ENCODE data around the gene SRF. TPM values are rescaled to one million over a fixed set of nuclear protein-coding genes. Genes with fewer than 3 reads are reported as not detected.

SRF gene
- total RNA-seq, 1 donor from 2014 or later: 37.5 TPM

- H3K27me3 Mint-ChIP-seq (ENCODE audit: low read depth): no peaks in the 10 kb centered on the region
- no peaks in the 10 kb centered on the region for H3K9me3 Mint-ChIP-seq
- peaks cover 2% of the 10 kb centered on the region for H3K36me3 Mint-ChIP-seq (ENCODE audit: low read depth)
- H3K4me1 Mint-ChIP-seq: no peaks in the 10 kb centered on the region
- no peak for DNase-seq (ENCODE audit: low read depth, low spot score)
- H3K27ac Mint-ChIP-seq (ENCODE audit: unreplicated experiment): peak overlapping the region; percentile 30
- TF ChIP-seq CTCF (conservative IDR thresholded peaks at IDR 0.05): no peak
- no peak overlapping the region for H3K4me3 Mint-ChIP-seq
These were observed 29.5 kb downstream of the SRF start for GRCh38 chr6:43200541-43200940.

- Mint-ChIP-seq H3K27ac (ENCODE audit: unreplicated experiment) (no peak overlapping the region), H3K4me3 (no peak overlapping the region), H3K4me1 (no peaks in the 10 kb centered on the region), H3K9me3 (no peaks in the 10 kb centered on the region), H3K27me3 (ENCODE audit: low read depth) (no peaks in the 10 kb centered on the region), H3K36me3 (ENCODE audit: low read depth) (peaks cover 6% of the 10 kb centered on the region)
- DNase-seq (ENCODE audit: low read depth, low spot score): no peak
- no peak for TF ChIP-seq CTCF (conservative IDR thresholded peaks at IDR 0.05)
These were observed 31.4 kb downstream of the SRF start for GRCh38 chr6:43202451-43202850.

GRCh38 chr6:43203029-43203717 is 32.1 kb downstream of the SRF start:
- H3K27me3 Mint-ChIP-seq (ENCODE audit: low read depth): no peaks in the 10 kb centered on the region
- no peak for TF ChIP-seq CTCF (conservative IDR thresholded peaks at IDR 0.05)
- peak overlapping the region; percentile 59 for H3K27ac Mint-ChIP-seq (ENCODE audit: unreplicated experiment)
- peaks cover 6% of the 10 kb centered on the region for H3K36me3 Mint-ChIP-seq (ENCODE audit: low read depth)
- H3K9me3 Mint-ChIP-seq: no peaks in the 10 kb centered on the region
- H3K4me3 Mint-ChIP-seq: no peak overlapping the region
- no peaks in the 10 kb centered on the region for H3K4me1 Mint-ChIP-seq
- DNase-seq (ENCODE audit: low read depth, low spot score): no peak

- Mint-ChIP-seq H3K27ac (ENCODE audit: unreplicated experiment) (no peak overlapping the region), H3K36me3 (ENCODE audit: low read depth) (peaks cover 6% of the 10 kb centered on the region), H3K4me3 (no peak overlapping the region), H3K4me1 (no peaks in the 10 kb centered on the region), H3K9me3 (no peaks in the 10 kb centered on the region), H3K27me3 (ENCODE audit: low read depth) (no peaks in the 10 kb centered on the region)
- TF ChIP-seq CTCF (conservative IDR thresholded peaks at IDR 0.05): no peak
- DNase-seq (ENCODE audit: low read depth, low spot score): no peak
These were observed 32.6 kb downstream of the SRF start for GRCh38 chr6:43203718-43204095.

GRCh38 chr6:43204271-43205105 is 33.4 kb downstream of the SRF start:
- no peak for TF ChIP-seq CTCF (conservative IDR thresholded peaks at IDR 0.05)
- H3K27me3 Mint-ChIP-seq (ENCODE audit: low read depth): no peaks in the 10 kb centered on the region
- H3K4me1 Mint-ChIP-seq: no peaks in the 10 kb centered on the region
- no peak for DNase-seq (ENCODE audit: low read depth, low spot score)
- H3K27ac Mint-ChIP-seq (ENCODE audit: unreplicated experiment): peak overlapping the region; percentile 85
- no peaks in the 10 kb centered on the region for H3K9me3 Mint-ChIP-seq
- no peak overlapping the region for H3K4me3 Mint-ChIP-seq
- peaks cover 6% of the 10 kb centered on the region for H3K36me3 Mint-ChIP-seq (ENCODE audit: low read depth)

All from neural crest cell (in vitro differentiated cells).